Body of pancreas (tissue), 4 donors: ENCODE data around the gene CAMK2A. TPM values are rescaled to one million over a fixed set of nuclear protein-coding genes. Genes with fewer than 3 reads are reported as not detected.

ENCODE experiments used
- ATAC-seq: fragments of 150-250 bp; one replicate; pipeline ENCODE4 v1.9.1; 2016
- DNase-seq, 4 donors: peaks; one replicate each; pipeline ENCODE4 v3.0.0-alpha.2; 2019
- H3K27ac ChIP-seq, 4 donors: fragments of 200-600 bp; sonication (generic); 1 replicate in 3 of 4; 2 replicates in 1 of 4; pipeline versions ENCODE4 v1.5.1 to v1.6.1; 2016 to 2019; ENCODE audit warnings: mild to moderate bottlenecking in 1 of 4, mixed read lengths in 1 of 4, moderate library complexity in 1 of 4
- H3K27me3 ChIP-seq, 2 donors: fragments of 200-600 bp; sonication (generic); one replicate each; pipeline ENCODE4 v1.6.0; 2016; ENCODE audit warnings: mild to moderate bottlenecking in 1 of 2
- H3K36me3 ChIP-seq, 2 donors: fragments of 200-600 bp; sonication (generic); replicated peaks in 1 of 2; 2 replicates each; pipeline ENCODE4 v1.5.1; 2016; ENCODE audit warnings: low read depth in 2 of 2; ENCODE audit not compliant: insufficient read depth in 1 of 2
- H3K4me1 ChIP-seq: fragments of 200-600 bp; sonication (generic); one replicate; pipeline ENCODE4 v1.6.0; 2016
- H3K4me3 ChIP-seq, 2 donors: fragments of 200-600 bp; sonication (generic); 1 replicate in 1 of 2; 2 replicates in 1 of 2; pipeline ENCODE4 v1.5.1; 2016 to 2019
- H3K9me3 ChIP-seq, 3 donors: fragments of 200-600 bp; sonication (generic); 1 replicate in 2 of 3; 2 replicates in 1 of 3; pipeline ENCODE4 v1.5.1; 2016
- POLR2A ChIP-seq, 3 donors: fragments of 450-650 bp; IDR thresholded peaks; one replicate each; pipeline ENCODE4 v1.6.1; 2016; ENCODE audit warnings: antibody characterized with exemption in 3 of 3, mild to moderate bottlenecking in 2 of 3
- WGBS, 2 donors: methylation state at CpG; one replicate each; pipeline ENCODE4 v1.1.5; 2017; 5-methylcytosine and 5-hydroxymethylcytosine counted together
- intact Hi-C: fragments of 100-400 bp; cut with DNase I; formaldehyde crosslinking; loops from one replicate; pipeline ENCODE4 v1.15.1; 2023
- total RNA-seq, 2 donors: library from RNA; depleted of rRNA; stranded (reverse); fragments of >200 nt; gene quantifications; one replicate each; pipeline ENCODE4 v1.1.0, GENCODE V29; 2016
- TF ChIP-seq, protein P1 (sequence below), 7 experiments: fragments of 450-650 bp in 4 of 7; fragments of 200-600 bp in 3 of 7; sonication (generic) in 3 of 7; IDR thresholded peaks; one replicate each; pipeline ENCODE4 v1.5.1; 2016 to 2019; ENCODE audit warnings: antibody characterized with exemption in 7 of 7

Gene CAMK2A
- total RNA-seq, 2 donors from 2014 or later: 0.26 TPM; not detected in 1

DNA sequence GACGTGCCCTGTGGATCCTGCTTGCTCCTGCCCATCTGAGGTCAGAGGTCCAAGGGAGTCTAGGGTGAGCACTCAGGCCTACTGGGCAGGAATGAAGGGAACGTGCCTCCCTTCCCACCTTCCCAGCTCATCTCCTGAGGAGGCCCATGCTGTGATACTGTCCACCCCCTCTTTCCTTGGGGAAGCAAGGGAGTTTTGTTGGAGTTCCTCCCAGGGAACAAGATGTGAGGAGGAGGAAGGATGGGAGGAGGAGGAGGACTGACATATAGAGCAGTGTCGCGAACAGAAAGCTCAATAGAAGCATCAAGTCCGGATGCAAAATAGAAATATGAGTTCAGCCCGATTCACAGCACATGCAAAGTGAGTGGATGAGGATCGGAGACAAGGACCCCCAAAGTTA, 58.7 kb downstream of the CAMK2A start:
- H3K9me3 ChIP-seq: no peaks in the 10 kb centered on the region
- no peaks in the 10 kb centered on the region for H3K4me1 ChIP-seq
- H3K36me3 ChIP-seq: no peaks in the 10 kb centered on the region
- TF ChIP-seq, protein P1, sequence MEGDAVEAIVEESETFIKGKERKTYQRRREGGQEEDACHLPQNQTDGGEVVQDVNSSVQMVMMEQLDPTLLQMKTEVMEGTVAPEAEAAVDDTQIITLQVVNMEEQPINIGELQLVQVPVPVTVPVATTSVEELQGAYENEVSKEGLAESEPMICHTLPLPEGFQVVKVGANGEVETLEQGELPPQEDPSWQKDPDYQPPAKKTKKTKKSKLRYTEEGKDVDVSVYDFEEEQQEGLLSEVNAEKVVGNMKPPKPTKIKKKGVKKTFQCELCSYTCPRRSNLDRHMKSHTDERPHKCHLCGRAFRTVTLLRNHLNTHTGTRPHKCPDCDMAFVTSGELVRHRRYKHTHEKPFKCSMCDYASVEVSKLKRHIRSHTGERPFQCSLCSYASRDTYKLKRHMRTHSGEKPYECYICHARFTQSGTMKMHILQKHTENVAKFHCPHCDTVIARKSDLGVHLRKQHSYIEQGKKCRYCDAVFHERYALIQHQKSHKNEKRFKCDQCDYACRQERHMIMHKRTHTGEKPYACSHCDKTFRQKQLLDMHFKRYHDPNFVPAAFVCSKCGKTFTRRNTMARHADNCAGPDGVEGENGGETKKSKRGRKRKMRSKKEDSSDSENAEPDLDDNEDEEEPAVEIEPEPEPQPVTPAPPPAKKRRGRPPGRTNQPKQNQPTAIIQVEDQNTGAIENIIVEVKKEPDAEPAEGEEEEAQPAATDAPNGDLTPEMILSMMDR (IDR thresholded peaks at IDR 0.05): no peak
- TF ChIP-seq POLR2A (IDR thresholded peaks at IDR 0.05): no peak
- WGBS, 2 donors: 79 to 84% methylated on average over 7 of the region's 7 CpGs
- ATAC-seq (no peak), DNase-seq (no peak)
- H3K4me3 ChIP-seq: no peak overlapping the region
- intact Hi-C loops: no loop called here
- no peaks in the 10 kb centered on the region for H3K27me3 ChIP-seq
- no peak overlapping the region for H3K27ac ChIP-seq

GRCh38 chr5:150229571-150229970, 60.0 kb downstream of the CAMK2A start:
- WGBS, 2 donors: 71% methylated on average over 3 of the region's 3 CpGs
- intact Hi-C loops: no loop called here

GRCh38 chr5:150227606-150228273, 61.8 kb downstream of the CAMK2A start:
- no peak for TF ChIP-seq POLR2A (IDR thresholded peaks at IDR 0.05)
- TF ChIP-seq, protein P1 (IDR thresholded peaks at IDR 0.05): no peak
- WGBS, 2 donors: 70 to 81% methylated on average over 9 to 11 of the region's 11 CpGs
- DNase-seq (no peak), ATAC-seq (no peak)
- Histone ChIP-seq H3K9me3 (no peaks in the 10 kb centered on the region), H3K4me3 (no peak overlapping the region), H3K36me3 (no peaks in the 10 kb centered on the region), H3K27me3 (no peaks in the 10 kb centered on the region), H3K27ac (no peak overlapping the region), H3K4me1 (no peaks in the 10 kb centered on the region)
- intact Hi-C loops: no loop called here

More at GRCh38 chr5:150229571-150229970, 60.0 kb downstream of the CAMK2A start:
- H3K27ac ChIP-seq: no peak overlapping the region
- TF ChIP-seq, protein P1 (IDR thresholded peaks at IDR 0.05): no peak
- TF ChIP-seq POLR2A (IDR thresholded peaks at IDR 0.05): no peak
- H3K4me1 ChIP-seq: no peaks in the 10 kb centered on the region
- no peak overlapping the region for H3K4me3 ChIP-seq
- no peaks in the 10 kb centered on the region for H3K27me3 ChIP-seq
- no peaks in the 10 kb centered on the region for H3K9me3 ChIP-seq
- H3K36me3 ChIP-seq: no peaks in the 10 kb centered on the region
- DNase-seq (no peak), ATAC-seq (no peak)

DNA sequence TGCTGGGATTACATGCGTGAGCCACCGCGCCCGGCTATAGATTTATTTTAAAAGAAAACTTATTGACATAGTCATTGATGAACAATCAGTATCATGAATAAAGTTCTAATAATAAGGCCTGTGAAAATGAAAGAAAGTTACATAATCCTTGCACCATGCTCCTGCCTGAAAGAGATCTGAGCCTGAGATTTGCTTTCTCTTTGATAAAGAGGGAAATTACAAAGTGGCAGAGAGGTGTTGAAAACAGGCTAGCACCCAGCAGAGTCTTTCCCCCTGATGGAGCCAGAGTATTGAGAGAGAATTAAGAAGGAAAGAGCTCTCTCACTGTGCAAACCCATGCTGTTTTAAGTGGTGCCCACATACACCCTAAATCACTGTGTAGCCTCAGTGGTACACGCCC, 62.5 kb downstream of the CAMK2A start:
- DNase-seq (no peak), ATAC-seq (no peak)
- no peaks in the 10 kb centered on the region for H3K36me3 ChIP-seq
- 91 to 92% methylated on average over 5 of the region's 5 CpGs for WGBS, 2 donors
- no peak overlapping the region for H3K27ac ChIP-seq
- intact Hi-C loops: no loop called here
- no peaks in the 10 kb centered on the region for H3K9me3 ChIP-seq
- no peak for TF ChIP-seq POLR2A (IDR thresholded peaks at IDR 0.05)
- TF ChIP-seq, protein P1 (IDR thresholded peaks at IDR 0.05): no peak
- H3K4me3 ChIP-seq: no peak overlapping the region
- H3K27me3 ChIP-seq: no peaks in the 10 kb centered on the region
- no peaks in the 10 kb centered on the region for H3K4me1 ChIP-seq

DNA sequence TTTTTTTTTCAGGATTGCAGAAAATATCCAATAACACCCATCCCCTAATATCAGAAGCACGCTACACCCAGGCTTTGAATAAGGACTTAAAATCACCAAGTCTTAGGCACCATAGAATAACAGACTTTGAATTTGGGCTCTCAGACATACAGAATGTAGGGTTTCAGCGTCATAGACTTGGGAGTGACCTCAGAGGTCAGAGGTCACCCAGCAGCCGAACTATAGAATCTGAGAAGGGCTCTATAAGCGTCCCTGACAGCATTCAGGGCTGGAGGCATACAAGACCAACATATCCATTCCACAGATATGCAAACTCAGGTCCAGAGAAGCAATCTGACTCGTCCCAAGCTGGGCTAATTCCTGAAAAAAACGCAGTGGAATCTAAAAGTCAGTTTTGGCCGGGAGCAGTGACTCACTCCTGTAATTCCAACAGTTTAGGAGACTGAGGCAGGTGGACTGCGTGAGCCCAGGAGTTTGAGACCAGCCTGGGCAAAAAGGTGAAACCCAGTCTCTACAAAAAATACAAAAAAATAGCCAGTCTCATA, 65.0 kb downstream of the CAMK2A start:
- 65 to 66% methylated on average over 8 of the region's 8 CpGs for WGBS, 2 donors
- no peaks in the 10 kb centered on the region for H3K36me3 ChIP-seq
- intact Hi-C loops: no loop called here
- DNase-seq (no peak), ATAC-seq (no peak)
- H3K9me3 ChIP-seq: no peaks in the 10 kb centered on the region
- no peaks in the 10 kb centered on the region for H3K4me1 ChIP-seq
- no peaks in the 10 kb centered on the region for H3K27me3 ChIP-seq
- H3K4me3 ChIP-seq: no peak overlapping the region
- TF ChIP-seq, protein P1 (IDR thresholded peaks at IDR 0.05): no peak
- no peak for TF ChIP-seq POLR2A (IDR thresholded peaks at IDR 0.05)
- no peak overlapping the region for H3K27ac ChIP-seq
